Testis (tissue), 2 donors: ENCODE measurements around the gene FSTL4.

Source experiments
- CTCF ChIP-seq, 3 experiments: fragments of 450-650 bp in 2 of 3; fragments of 200-600 bp in 1 of 3; sonication (generic) in 1 of 3; IDR thresholded peaks; one replicate each; pipeline ENCODE4 v1.5.1; 2016 to 2019; ENCODE audit warnings: antibody characterized with exemption in 3 of 3, mild to moderate bottlenecking in 2 of 3, moderate library complexity in 1 of 3
- POLR2A ChIP-seq: fragments of 450-650 bp; IDR thresholded peaks from one replicate; pipeline ENCODE4 v1.6.1; 2017; ENCODE audit warnings: antibody characterized with exemption, mild to moderate bottlenecking, moderate library complexity

- TF ChIP-seq CTCF (IDR thresholded peaks at IDR 0.05) (no peak), POLR2A (no peak)
These were observed 130.3 kb downstream of the FSTL4 start for GRCh38 chr5:133482028-133482427.
